ENCODE measurements around the gene C1QTNF12.

DNA sequence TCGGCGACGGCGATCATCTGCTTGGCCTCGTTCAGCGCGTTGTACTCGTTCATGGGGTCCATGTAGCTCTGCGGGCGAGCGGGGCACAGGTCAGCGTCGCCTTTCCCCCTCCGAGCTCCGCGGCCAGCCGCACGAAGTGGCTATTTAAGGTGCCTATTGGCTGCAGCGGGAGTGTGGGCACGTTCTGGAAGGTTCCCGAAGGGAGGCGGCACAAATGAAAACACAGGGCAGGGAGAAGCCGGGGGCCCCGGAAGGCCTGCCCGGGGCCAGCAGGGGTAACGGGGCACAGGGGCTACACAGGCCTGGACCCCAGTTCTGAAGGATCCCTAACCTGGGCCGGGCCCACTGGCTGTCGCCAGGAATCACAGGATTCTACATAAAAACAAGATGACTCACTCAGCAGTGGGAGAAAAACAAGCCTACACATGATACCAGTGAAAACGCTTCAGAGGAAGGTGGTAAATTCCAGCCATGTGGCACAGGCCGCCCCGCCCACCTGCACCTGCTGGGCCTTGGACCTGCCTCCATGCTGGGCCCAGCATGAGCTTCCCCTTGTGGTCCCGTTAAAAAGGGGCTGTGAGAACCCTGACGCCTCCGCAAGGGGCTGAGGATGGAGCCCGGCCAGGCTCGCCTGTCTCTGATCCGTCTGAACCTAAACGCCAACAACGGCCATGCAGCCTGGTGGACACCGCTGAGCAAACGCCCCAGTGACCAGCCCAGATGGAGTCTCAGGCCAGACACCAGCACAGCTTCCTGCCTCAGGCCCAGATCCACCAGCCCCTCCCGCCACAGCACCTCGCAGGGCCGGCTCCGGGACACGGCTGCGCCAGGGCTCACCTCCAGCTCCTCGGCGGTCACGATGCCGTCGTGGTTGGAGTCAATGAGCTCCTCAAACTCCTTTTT, 28.6 kb downstream of the C1QTNF12 start:
- TF ChIP-seq POLR2AphosphoS5 (IDR thresholded peaks at IDR 0.05; ENCODE audit: low read depth, low read length), result no peak
- TF ChIP-seq SIN3A (IDR thresholded peaks at IDR 0.05; ENCODE audit: borderline replicate concordance, low read depth, low read length), result no peak
- TF ChIP-seq, protein P1, sequence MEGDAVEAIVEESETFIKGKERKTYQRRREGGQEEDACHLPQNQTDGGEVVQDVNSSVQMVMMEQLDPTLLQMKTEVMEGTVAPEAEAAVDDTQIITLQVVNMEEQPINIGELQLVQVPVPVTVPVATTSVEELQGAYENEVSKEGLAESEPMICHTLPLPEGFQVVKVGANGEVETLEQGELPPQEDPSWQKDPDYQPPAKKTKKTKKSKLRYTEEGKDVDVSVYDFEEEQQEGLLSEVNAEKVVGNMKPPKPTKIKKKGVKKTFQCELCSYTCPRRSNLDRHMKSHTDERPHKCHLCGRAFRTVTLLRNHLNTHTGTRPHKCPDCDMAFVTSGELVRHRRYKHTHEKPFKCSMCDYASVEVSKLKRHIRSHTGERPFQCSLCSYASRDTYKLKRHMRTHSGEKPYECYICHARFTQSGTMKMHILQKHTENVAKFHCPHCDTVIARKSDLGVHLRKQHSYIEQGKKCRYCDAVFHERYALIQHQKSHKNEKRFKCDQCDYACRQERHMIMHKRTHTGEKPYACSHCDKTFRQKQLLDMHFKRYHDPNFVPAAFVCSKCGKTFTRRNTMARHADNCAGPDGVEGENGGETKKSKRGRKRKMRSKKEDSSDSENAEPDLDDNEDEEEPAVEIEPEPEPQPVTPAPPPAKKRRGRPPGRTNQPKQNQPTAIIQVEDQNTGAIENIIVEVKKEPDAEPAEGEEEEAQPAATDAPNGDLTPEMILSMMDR (IDR thresholded peaks at IDR 0.05), result no peak
- TF ChIP-seq SMC3 (IDR thresholded peaks at IDR 0.05; ENCODE audit: low read depth, low read length), result no peak
- TF ChIP-seq, protein P2, sequence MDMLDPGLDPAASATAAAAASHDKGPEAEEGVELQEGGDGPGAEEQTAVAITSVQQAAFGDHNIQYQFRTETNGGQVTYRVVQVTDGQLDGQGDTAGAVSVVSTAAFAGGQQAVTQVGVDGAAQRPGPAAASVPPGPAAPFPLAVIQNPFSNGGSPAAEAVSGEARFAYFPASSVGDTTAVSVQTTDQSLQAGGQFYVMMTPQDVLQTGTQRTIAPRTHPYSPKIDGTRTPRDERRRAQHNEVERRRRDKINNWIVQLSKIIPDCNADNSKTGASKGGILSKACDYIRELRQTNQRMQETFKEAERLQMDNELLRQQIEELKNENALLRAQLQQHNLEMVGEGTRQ (IDR thresholded peaks at IDR 0.05; ENCODE audit: borderline replicate concordance, low read depth, low read length), result no peak
- no peak for TF ChIP-seq GABPA (IDR thresholded peaks at IDR 0.05; ENCODE audit: low read depth)
- no peak for TF ChIP-seq YY1 (IDR thresholded peaks at IDR 0.05; ENCODE audit: low read depth)
- TF ChIP-seq FOXJ3 (CRISPR knock-in tag; IDR thresholded peaks at IDR 0.05), result no peak
- no peak for TF ChIP-seq RAD21 (IDR thresholded peaks at IDR 0.05; ENCODE audit: low read length)
- TF ChIP-seq, protein P3, sequence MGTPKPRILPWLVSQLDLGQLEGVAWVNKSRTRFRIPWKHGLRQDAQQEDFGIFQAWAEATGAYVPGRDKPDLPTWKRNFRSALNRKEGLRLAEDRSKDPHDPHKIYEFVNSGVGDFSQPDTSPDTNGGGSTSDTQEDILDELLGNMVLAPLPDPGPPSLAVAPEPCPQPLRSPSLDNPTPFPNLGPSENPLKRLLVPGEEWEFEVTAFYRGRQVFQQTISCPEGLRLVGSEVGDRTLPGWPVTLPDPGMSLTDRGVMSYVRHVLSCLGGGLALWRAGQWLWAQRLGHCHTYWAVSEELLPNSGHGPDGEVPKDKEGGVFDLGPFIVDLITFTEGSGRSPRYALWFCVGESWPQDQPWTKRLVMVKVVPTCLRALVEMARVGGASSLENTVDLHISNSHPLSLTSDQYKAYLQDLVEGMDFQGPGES (IDR thresholded peaks at IDR 0.05; ENCODE audit: low read depth, low read length), result no peak

All from SK-N-SH (cell line).